Suppressor macrophage treated with lipopolysaccharide for 1 hour (primary cell): ENCODE results near the gene SPEM2.
"Not testable (repeated sequence)": the region's sequence is repeated elsewhere in the genome, so short reads cannot be mapped to it uniquely, and the experiment has no call there.

Experiments used
- DNase-seq, 3 donors: peaks; one replicate each; pipeline ENCODE4 v3.0.0-alpha.2; 2020 to 2022

The SPEM2 gene

DNA sequence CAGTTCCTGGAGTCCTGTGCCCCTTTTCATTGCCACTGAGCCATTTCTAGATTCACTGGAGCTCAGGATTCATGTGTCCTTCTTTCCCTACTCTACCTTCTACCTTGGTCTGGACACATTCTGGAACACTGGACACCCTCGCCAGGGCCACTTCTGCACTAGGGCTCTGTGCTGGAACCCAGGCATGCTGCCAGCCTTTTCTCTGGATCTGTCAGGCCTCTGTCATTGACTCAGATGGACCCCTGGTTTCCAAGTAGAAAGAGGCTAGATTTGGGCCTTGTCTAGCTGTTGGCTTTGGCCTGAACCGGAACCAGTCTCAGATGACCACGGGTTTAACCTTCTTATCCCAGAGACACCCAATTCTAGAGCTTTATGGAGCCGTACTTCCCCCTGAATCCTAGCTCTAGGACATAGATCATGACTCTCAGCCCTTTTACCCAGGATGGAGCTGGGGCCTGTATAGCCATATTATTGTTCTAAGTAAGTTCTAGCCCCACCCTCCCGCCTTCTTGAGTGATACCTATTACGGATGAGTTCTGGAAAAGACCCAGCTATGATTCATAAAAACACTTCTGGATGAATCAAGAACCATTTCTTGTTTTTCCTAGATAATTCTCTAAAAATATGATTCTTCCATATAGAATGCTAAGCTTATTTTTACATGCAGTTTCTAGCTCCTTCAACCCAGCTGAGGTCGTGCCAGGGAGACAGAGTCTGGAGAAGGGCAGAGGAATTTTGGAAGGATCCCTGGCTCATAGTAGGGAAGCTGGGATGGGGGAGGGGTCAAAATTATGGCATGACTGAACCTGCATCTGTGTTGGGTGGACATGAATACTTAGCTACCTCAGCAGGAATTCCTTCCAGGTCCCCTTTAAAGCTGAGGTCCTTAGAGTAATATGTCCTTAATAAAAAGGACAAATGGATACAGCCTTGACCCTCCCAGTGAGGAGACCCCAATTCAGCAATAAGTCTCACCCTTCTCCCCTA, 18.4 kb downstream of the SPEM2 start:
- no peak for DNase-seq

GRCh38 chr17:7444682-7445618, 19.5 kb downstream of the SPEM2 start, which contains the start of gene CHRNB1:
TSS of gene CHRNB1 (plus strand) at chr17:7445061. CDS start at chr17:7445128, 67 bp downstream.
- peak; percentile 84 to 95 (median 88) for DNase-seq

GRCh38 chr17:7445619-7445968, 20.2 kb downstream of the SPEM2 start:
- DNase-seq = no peak

DNA sequence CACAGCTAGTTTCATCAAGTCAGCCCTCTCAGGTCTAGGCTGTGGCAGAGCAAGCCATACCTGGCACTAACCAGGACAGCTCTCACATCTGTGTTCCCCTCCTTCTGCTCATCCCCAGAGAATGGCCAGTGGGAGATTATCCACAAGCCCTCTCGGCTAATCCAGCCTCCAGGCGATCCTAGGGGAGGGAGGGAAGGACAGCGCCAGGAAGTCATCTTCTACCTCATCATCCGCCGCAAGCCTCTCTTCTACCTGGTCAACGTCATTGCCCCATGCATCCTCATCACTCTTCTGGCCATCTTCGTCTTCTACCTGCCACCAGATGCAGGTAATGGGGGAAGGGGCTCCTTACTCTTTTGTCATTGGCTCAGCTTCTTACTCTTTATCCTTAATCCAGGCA, 23.0 kb downstream of the SPEM2 start:
- DNase-seq = no peak

DNA sequence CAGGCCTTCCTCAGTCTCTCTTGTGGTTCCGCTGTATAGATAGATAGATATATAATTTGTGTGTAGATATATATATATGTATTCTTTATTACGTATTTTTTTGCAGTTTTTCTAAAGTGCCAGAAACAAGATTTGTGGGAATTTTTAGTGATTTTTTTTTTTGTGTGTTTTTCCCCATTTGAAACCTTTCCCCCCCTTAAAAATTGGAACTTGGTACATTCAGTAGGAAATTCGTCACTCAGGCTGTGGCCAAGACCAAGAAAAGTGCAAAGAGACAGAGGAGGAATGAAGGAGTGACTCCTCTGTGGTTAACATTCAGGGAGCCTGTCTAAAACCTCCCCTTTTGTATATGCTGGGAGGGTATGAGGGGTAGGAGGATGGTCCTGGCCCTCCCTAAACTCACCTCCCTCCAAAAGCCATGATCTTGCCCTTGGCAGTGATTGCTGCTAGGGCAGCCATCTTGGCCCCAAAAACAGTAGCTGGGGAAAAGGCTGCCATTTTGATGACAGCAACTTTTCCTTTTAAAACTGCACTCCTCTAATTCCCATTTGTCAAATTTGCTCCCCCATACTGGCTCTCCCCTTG, 34.6 kb downstream of the SPEM2 start:
- DNase-seq = no peak

DNA sequence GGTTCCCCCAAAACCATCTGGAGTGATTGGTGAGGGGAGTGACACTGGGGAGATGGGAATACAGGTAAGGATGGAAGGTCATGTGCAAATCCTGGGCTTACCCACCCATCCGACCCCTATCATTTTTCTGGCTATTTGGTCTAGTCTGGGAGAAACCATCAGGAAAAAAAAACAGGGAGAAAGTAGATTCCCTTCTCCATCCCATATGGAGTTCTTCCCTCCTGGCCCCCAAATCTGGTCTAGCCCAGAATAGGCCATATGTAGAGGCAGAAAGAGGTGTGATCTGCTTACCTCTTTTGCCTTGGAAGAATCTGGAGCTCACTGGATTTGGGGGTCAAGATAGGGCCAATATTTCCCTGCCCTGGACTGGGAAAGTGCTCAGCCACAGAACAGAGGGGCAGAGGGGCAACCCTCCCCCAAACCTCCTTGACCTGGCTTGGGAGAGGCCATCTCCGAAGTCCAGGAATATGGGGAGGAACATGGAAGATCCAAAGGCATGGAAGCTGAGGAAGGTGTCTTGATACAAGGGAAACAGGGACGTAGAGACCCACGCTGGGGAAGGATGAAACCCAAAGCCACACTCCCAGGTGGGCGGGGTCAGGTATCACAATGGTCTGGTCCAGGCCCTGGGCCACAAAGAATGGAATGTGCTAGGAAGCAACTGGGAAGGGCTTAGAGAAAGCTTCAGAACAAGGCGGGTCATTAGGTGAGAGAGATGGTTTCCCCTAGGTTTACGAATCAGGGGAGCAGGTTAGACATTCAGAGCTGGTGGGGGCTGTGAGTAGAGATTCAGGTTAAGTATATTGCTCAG, 35.6 kb downstream of the SPEM2 start:
- DNase-seq = no peak

- no peak for DNase-seq
Observed at GRCh38 chr17:7462474-7463371, 37.3 kb downstream of the SPEM2 start.

DNA sequence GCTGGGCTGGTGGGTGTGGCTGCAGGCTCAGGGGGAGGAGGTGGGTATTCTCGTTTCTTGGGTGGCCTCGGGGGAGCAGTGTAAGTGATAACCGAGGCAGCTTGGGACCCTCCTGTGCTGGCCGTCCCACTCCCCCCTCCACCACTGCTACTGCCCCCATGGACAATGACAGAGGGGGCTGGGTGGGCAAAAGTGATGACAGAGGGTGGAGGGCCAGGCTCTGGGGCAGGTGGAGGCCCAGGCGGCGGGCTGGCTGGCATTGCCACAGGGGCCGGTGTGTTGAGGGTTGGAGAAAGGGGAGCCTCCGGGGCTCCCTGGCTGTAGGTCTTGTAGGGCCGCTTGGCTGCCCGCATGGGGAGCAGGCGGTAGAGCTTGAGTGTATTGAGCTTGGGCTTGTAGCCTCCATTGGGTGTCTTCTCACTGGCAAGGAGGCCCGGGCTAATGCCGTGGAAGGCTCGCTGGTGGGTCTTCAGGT, 38.0 kb downstream of the SPEM2 start:
- no peak for DNase-seq

GRCh38 chr17:7464081-7464480, 38.7 kb downstream of the SPEM2 start:
- DNase-seq = no peak

GRCh38 chr17:7465597-7466275, 40.3 kb downstream of the SPEM2 start:
- no peak for DNase-seq

DNA sequence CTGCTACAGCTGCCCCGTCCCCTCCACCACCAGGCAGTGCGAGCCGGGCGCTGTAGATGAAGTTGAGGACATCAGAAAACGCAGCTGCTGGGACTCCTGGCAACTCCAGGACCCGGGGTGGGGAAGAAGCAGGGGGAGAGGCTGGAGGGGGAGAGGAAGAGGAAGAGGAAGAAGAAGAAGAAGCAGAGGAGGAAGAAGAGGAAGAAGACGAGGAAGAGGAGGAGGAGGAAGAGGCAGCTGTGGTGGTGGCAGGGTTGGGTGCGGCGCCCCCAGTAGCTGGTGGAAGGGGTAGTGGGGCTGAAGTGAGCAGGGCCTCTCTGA, 40.9 kb downstream of the SPEM2 start:
- DNase-seq = no peak

DNA sequence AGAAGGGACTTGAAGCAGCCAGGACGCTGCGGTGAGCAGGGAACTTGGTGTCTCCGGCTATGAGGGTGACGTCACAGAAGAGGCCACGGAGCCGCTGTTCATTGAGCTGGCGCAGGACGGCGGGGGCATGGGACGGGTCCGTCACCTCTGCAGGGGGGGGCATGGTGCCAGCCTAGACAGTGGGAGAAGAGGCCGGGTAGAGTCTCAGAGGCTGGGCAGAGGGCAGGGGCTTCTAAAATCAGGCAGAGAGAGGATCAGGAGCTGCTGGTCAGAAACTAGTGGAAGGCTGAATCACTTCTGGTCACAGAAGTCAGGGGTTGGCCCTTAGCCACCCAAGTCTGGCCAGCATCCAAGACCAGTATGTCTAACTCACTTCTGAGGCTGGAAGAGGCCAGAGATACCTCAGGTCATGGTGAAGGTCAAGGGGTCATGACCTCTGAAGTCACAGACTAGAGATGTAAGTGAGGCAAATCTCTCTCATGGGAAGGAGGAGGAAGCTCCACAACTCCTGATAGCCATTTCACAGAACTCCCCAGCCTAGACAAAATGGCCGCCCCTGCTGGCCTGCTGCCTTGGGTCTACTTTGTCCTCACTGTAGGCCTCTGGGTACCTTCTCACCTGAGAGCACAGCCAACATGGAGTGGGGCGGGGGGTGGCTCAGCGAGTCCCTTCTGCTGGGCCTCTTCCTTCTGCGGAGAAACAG, 41.4 kb downstream of the SPEM2 start:
- peak; percentile 68 to 83 (median 76) for DNase-seq

DNA sequence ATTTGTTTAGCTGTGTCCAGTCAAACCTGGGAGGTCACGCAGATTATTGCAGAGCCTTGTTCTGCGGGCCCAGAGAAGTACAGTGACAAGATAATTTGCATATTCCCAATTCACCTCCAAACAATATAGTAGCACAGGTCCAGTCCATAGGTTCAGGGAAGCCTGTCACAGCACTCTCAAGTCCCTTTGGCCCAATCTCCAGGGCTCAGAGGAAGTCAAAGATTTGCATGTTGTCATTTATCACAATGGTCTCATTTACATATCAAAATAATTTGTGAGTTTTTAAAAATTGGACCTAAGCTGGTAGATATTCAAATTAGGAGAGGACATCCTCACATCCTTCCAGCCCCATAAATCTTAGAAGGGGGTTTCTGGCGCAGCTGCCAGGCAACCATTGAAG, 42.1 kb downstream of the SPEM2 start:
- DNase-seq = no peak

- DNase-seq = no peak
Observed at GRCh38 chr17:7468290-7468689, 42.9 kb downstream of the SPEM2 start.

DNA sequence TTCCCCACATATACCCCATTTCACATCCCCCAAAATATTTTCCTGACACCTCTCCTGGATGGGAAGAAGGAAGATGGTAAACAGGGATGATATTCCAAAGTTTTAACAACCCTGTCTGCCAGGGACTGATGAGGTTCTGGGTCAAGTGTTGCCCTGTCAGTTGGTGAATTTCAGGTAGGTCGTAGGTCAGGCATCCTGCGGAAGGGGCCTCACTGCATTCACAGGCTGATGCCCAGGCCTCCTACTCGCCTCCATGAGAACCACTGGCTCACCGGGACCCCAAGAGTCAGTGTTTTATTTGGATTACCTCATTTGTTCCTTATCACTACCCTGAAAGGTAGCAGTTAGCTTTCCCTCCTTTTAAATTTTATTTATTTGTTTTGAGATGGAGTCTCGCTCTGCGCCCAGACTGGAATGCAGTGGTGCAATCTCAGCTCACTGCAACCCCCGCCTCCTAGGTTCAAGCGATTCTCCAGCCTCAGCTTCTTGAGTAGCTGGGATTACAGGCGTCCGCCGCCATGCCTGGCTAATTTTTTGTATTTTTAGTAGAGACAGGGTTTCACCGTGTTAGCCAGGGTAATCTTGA, 43.5 kb downstream of the SPEM2 start:
- peak in 1 of 3 donors; percentile 11 for DNase-seq

DNA sequence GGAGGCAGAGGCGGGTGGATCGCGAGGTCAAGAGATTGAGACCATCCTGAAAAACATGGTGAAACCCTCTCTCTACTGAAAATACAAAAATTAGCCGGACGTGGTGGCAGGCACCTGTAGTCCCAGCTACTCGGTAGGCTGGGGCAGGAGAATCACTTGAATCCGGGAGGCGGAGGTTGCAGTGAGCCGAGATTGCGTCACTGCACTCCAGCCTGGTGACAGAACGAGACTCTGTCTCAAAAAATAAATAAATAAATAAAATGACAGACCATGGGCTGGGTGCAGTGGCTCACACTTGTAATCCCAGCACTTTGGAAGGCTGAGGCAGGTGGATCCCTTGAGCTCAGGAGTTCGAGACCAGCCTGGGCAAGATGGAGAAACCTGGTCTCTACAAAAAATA, 44.4 kb downstream of the SPEM2 start:
- not testable (repeated sequence) for DNase-seq

DNA sequence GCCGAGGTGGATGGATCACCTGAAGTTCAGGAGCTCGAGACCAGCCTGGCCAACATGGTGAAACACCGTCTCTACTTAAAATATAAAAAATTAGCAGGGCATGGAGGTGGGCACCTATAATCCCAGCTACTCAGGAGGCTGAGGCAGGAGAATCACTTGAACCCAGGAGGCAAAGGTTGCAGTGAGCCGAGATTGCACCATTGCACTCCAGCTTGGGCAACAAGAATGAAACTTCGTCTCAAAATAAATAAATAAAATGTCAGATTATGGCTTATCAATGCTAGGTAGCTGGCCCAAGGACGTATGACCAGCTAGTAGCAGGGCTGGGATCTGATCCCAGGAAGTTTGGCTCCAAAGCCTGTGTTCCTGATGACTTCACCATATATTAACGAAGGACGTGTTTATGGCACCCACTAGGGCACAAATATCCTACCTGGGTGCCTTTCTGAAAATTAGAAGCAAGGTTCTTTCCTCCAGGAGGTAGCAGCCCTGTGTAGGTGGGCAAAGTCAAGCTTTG, 45.1 kb downstream of the SPEM2 start:
- DNase-seq = not testable (repeated sequence)

DNA sequence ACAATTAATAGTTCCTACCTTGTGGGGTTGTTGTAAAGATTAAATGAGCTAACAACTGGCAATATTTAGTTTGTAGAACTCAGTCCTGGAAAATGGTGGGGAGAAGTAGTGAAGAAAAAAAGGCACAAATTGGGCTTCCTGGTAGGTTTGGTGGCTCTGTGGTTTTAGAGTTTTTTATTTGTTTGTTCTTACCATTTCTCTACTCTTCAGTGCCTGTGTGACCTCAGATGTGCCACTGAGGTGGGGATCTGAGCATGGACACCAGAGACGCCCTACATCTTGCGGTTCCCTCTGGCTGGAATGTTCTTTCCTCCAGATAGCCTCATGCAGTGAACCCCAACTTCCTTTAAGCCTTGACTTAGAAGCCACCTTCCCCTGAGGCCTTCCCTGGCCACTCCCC, 46.3 kb downstream of the SPEM2 start:
- DNase-seq = no peak

GRCh38 chr17:7474767-7475166, 49.4 kb downstream of the SPEM2 start:
- DNase-seq = not testable (repeated sequence)
